Measurements from ENCODE around the gene MFGE8. TPM values are rescaled to one million over a fixed set of nuclear protein-coding genes. Genes with fewer than 3 reads are reported as not detected.

Gene MFGE8
- total RNA-seq, 2 donors from 2014 or later: 31.3 to 38.6 TPM

GRCh38 chr15:88888719-88889118 lies 24.5 kb downstream of the MFGE8 start:
- Histone ChIP-seq H3K4me3 (no peak overlapping the region), H3K36me3 (no peaks in the 10 kb centered on the region), H3K9me3 (no peaks in the 10 kb centered on the region), H3K27me3 (no peaks in the 10 kb centered on the region), H3K4me1 (no peaks in the 10 kb centered on the region), H3K9ac (ENCODE audit: low read depth in 2 of 2, low read length in 2 of 2) (no peak overlapping the region), H3K27ac (no peak overlapping the region)
- intact Hi-C loops (cut with DNase I): no loop called here
- TF ChIP-seq CTCF (IDR thresholded peaks at IDR 0.05): no peak
- DNase-seq: no peak

GRCh38 chr15:88887068-88887580 lies 26.1 kb downstream of the MFGE8 start:
- Histone ChIP-seq H3K27me3 (no peaks in the 10 kb centered on the region), H3K27ac (no peak overlapping the region), H3K9me3 (no peaks in the 10 kb centered on the region), H3K4me3 (no peak overlapping the region), H3K36me3 (no peaks in the 10 kb centered on the region), H3K9ac (ENCODE audit: low read depth in 2 of 2, low read length in 2 of 2) (no peak overlapping the region), H3K4me1 (no peaks in the 10 kb centered on the region)
- intact Hi-C loops (cut with DNase I): no loop called here
- no peak for DNase-seq
- no peak for TF ChIP-seq CTCF (IDR thresholded peaks at IDR 0.05)

- Histone ChIP-seq H3K27ac (no peak overlapping the region), H3K27me3 (no peaks in the 10 kb centered on the region)
Observed at GRCh38 chr15:88882785-88883184, 30.4 kb downstream of the MFGE8 start.

GRCh38 chr15:88881775-88882174 lies 31.4 kb downstream of the MFGE8 start:
- Histone ChIP-seq H3K27ac (no peak overlapping the region), H3K4me1 (no peaks in the 10 kb centered on the region), H3K9ac (ENCODE audit: low read depth in 2 of 2, low read length in 2 of 2) (no peak overlapping the region), H3K36me3 (no peaks in the 10 kb centered on the region), H3K4me3 (no peak overlapping the region), H3K27me3 (no peaks in the 10 kb centered on the region), H3K9me3 (no peaks in the 10 kb centered on the region)
- no peak for DNase-seq
- intact Hi-C loops (cut with DNase I): no loop called here
- TF ChIP-seq CTCF (IDR thresholded peaks at IDR 0.05): no peak

More at GRCh38 chr15:88882785-88883184, 30.4 kb downstream of the MFGE8 start:
- no peak for TF ChIP-seq CTCF (IDR thresholded peaks at IDR 0.05)
- Histone ChIP-seq H3K4me3 (no peak overlapping the region), H3K9me3 (no peaks in the 10 kb centered on the region), H3K9ac (ENCODE audit: low read depth in 2 of 2, low read length in 2 of 2) (no peak overlapping the region), H3K4me1 (no peaks in the 10 kb centered on the region), H3K36me3 (no peaks in the 10 kb centered on the region)
- intact Hi-C loops (cut with DNase I): no loop called here
- no peak for DNase-seq

- no peaks in the 10 kb centered on the region for H3K27me3 ChIP-seq
- no peak overlapping the region for H3K27ac ChIP-seq
- H3K36me3 ChIP-seq: no peaks in the 10 kb centered on the region
- intact Hi-C loops (cut with DNase I): no loop called here
- H3K9me3 ChIP-seq: no peaks in the 10 kb centered on the region
- TF ChIP-seq CTCF (IDR thresholded peaks at IDR 0.05): no peak
- no peaks in the 10 kb centered on the region for H3K4me1 ChIP-seq
- H3K4me3 ChIP-seq: no peak overlapping the region
- H3K9ac ChIP-seq (ENCODE audit: low read depth in 2 of 2, low read length in 2 of 2): no peak overlapping the region
- no peak for DNase-seq
Observed at GRCh38 chr15:88880944-88881740, 32.0 kb downstream of the MFGE8 start.
